CD4-positive, alpha-beta T cell treated with Interleukin-6 at 100 ng/mL for 8 hours (primary cell): ENCODE results near the gene OVAAL.

ENCODE experiments used
- DNase-seq: peaks from one replicate; pipeline ENCODE4 v3.0.0-alpha.2; 2020; ENCODE audit warnings: mixed read lengths, low spot score

The OVAAL gene

GRCh38 chr1:180571060-180571831 lies 12.5 kb downstream of the OVAAL start:
- DNase-seq = no peak

GRCh38 chr1:180571832-180572636 lies 13.3 kb downstream of the OVAAL start:
- DNase-seq = no peak

- no peak for DNase-seq
These were observed 14.0 kb downstream of the OVAAL start for GRCh38 chr1:180572760-180573159.

GRCh38 chr1:180574031-180574713 lies 15.4 kb downstream of the OVAAL start:
- DNase-seq = no peak

DNA sequence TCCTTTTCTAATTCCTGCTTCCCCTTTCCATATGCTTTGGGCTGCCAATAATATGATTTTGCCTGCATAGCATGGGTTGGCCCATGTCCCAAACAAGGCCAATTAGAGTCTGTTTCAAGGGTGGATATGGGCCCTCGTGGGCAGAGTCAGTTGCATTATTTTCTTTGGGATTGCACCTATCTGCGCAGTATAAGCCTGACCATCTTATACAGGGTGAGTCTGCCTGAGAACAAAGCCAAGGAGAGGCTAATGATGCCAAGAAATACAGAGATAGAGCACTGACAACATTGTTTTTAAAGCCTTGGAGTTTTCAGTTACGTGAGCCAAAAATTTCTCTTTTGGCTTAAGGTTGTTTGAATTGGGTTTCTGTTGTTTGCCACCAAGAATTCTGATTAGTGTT lies 18.6 kb downstream of the OVAAL start:
- DNase-seq = no peak

DNA sequence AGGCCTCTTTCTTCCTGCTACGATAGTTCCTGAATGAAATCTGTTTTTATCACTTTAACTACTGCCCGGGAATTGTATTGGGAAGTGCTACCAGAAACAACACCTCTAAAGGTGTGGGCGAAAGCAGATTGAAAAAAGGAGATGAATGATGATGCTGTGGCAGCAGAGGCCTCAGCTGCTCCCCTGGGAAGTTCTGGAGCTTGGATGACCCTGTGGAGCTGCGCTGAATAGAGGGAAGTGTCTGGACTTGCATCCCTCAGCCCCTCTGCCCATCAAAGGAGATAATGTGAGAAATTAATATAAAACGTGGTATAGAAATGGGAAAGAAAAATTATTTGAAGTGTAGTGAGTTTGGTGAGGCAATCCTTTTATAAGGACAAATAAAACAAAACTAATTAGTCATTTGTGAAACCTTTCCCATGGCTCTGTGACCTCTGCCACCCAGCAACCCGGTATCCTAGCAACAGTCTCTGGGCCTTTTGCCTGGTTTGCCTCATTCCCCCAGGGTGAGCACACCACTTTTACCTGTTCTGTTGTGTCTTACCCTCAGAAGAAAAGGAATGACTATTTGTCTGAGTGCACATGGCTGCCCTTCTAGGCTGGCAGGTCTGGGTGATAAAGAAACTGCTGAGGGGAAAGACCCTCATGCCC lies 21.3 kb downstream of the OVAAL start:
- DNase-seq = no peak

DNA sequence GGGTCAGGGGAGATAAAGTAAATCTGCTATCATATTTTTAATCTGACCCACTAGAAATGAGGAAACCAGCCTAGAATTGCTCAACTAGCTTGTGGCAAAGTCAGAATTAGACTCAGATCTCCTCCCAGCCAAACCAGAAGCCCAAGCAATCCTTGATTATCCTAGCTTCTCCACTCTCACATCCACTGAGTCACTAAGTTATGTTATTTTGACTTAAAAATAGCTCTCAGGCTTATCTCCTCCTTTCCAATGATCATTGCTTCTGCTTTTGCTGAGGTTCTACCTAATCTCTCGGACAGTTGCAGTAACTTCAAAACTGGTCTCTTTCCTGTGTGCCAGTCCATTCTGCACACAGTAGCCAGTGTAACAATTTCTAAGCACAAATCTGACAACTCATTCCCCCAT lies 22.9 kb downstream of the OVAAL start:
- no peak for DNase-seq

- no peak for DNase-seq
These were observed 26.1 kb downstream of the OVAAL start for GRCh38 chr1:180584869-180585268.

DNA sequence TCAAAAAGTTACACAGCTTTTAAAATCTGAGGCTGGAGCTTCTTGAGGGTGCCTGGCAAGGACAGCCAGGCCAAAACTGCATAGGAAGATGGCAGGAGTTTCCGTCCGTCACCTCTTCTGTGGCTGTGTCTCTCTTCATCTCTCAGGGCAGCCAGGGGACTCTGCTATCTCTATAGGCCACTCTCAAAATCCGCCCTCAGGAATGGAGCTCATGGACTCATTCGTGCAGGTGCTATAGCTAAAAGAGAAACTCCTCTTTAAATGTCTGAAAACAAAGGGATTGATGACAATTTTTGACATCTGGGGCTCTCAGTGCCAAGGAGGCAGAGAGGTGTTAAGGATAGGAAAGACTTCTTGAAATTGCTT lies 27.2 kb downstream of the OVAAL start:
- no peak for DNase-seq

DNA sequence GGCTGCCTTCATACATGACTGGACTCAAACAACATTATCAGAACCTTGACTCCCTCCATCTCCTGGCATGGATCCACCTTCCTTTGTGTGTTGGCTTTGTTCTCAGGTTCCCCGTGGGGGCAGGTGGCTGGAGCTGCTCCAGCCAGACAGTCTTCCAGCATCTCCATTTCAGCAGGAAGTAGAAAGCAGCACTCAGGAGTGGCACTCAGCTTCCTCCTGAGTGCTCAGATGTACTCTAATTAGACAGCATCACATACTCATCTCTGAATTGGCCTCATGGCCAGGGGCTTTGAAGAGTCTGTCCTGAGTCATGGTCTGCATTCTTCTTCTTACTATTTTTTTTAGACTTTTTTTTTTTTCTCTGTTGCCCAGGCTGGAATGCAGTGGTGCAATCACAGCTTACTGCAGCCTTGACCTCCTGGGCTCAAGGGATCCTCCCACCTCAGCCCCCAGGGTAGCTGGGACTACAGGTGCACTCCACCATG lies 27.9 kb downstream of the OVAAL start:
- DNase-seq = no peak

GRCh38 chr1:180588121-180588520 lies 29.4 kb downstream of the OVAAL start:
- no peak for DNase-seq

GRCh38 chr1:180590889-180591288 lies 32.1 kb downstream of the OVAAL start:
- DNase-seq = no peak

DNA sequence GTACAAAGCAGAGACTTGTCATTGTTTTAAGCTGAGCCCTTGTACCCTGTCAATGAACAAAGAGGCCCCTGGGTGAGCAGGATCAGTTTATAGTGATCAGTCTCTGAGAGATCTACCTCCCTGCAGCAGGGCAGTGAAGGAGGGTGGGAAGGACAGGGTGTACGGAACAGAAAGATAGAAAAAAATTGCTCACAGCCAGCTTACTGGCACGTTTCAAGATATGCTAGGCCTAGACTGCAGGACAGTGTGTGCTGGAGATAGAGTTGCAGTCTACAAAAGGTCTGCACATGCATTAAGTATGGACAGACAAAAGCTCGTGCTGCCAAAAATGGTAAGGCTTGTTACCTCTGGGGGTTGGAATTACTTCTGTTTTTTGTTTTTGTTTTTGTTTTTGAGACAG lies 34.6 kb downstream of the OVAAL start:
- DNase-seq = no peak

GRCh38 chr1:180594723-180595122 lies 36.0 kb downstream of the OVAAL start:
- DNase-seq = no peak

- DNase-seq = no peak
These were observed 37.2 kb downstream of the OVAAL start for GRCh38 chr1:180595966-180596365.

DNA sequence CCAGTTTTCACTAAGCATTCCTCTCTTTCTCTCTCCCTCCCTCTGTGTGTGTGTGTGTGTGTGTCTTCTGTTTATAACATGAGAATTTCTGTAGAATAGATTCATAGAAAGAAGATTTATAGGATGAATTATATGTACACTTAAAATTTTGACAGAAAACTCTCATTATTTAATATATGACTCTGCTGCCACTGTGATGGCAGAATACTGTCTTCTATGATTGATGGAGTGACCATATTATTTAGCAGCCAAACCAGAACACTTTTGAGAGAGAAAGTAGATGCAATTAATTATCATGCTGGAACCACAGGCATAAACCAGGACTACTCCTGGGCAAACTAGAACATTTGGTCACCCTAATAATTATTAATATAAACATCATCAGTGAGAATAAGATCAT lies 38.8 kb downstream of the OVAAL start:
- no peak for DNase-seq

DNA sequence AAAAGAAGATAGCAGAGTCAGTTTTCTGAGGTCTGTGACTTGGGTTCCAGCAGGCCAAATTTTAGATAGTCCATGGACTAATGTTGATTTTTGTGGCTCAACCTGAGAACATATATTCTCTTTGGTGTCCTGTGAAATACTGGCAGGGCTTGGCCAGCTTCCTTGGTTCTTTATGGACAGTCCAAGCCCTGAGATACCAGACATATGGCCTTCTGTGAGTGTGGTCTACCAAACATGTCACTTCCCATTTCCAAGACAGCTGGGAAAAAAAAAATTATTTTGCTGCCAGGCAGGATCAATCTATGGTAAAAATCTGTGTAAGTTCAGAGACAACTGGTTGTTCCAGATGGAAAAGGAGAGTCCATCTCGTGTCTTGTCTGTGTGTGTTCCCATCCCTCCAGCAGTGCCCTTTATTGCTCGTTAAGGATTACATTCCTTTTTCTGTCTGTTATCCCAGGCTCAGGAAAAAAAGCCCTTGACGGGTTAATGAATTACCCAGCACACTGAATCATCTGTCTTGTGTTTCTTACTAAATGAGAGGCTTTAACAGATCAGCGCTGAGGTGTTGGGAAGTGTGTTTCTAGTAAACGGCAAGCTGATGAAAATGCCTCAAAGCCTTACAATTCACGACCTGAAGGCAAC lies 39.7 kb downstream of the OVAAL start:
- no peak for DNase-seq

- no peak for DNase-seq
These were observed 41.6 kb downstream of the OVAAL start for GRCh38 chr1:180600343-180600742.

GRCh38 chr1:180601512-180601911 lies 42.7 kb downstream of the OVAAL start:
- DNase-seq = no peak

DNA sequence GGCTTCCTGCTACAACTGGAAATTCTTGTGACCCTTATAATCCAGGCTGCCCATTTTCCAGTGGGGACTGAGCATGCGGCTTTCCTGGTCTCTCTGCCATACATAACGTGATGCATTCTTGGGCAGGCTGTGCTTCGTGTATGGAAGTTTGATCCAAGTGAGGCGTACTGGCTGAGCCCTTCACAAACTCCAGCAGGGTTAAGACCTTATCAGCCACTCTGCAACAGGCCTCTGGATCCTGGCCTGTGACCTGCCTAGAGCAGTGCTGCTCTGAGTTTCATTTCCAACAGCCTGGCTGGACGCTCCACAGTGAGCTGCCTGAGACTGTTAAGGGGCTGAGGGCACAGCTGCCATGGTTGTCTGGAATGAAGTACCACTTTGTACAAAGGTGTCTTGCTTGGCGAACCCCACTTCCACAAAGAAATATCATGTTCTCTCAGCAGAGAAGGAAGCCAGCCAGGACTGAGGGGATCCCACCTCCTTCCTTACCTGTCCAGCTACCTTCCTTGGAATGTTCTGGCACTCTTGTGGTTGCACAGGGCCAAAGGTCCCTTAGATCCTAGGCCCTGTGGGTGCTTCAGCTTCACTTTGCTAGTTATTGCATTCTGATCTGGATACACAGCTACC lies 44.6 kb downstream of the OVAAL start:
- DNase-seq = no peak

DNA sequence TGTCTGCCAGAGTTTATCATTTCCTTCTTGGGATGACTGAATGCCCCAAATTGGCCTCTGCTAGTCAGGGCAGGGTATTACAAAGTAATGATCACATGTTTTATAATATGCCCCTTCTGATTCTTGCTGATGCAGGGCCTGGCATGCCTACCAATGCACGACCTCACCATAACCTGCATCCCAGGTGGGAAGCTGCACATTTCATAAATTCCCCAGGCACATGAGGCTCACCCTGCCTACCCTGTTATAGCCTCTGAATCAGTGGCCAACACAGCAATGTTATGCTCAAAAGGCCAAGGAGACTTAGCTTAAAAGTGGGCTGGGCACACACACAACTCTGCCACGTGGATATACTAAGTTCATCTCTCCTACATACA lies 45.1 kb downstream of the OVAAL start:
- no peak for DNase-seq
